H9 (cell line): ENCODE measurements around the gene RABL3. TPM values are rescaled to one million over a fixed set of nuclear protein-coding genes. Genes with fewer than 3 reads are reported as not detected.

Source experiments
- DNase-seq: peaks from one replicate; pipeline ENCODE4 v3.0.0-alpha.2; 2017
- H2AFZ ChIP-seq: one replicate; pipeline ENCODE4 v1.6.1; 2013; ENCODE audit warnings: mild to moderate bottlenecking, low read length, control low read depth, moderate library complexity
- H2AK5ac ChIP-seq: 2 replicates; pipeline ENCODE4 v1.6.1; 2013; ENCODE audit warnings: low read length, control low read depth, mixed read lengths; ENCODE audit not compliant: insufficient read length
- H2BK120ac ChIP-seq: one replicate; pipeline ENCODE4 v1.6.1; 2013; ENCODE audit warnings: low read depth, mild to moderate bottlenecking, low read length, control low read depth, inconsistent platforms; ENCODE audit not compliant: poor library complexity, severe bottlenecking
- H2BK12ac ChIP-seq: 2 replicates; pipeline ENCODE4 v1.6.1; 2013; ENCODE audit warnings: low read length, control low read depth, mixed read lengths, low read depth; ENCODE audit not compliant: insufficient read length
- H2BK15ac ChIP-seq: 2 replicates; pipeline ENCODE4 v1.6.1; 2013; ENCODE audit warnings: low read depth, low read length, control low read depth
- H2BK20ac ChIP-seq: one replicate; pipeline ENCODE4 v1.6.1; 2013; ENCODE audit warnings: low read depth, mild to moderate bottlenecking, low read length, control low read depth, inconsistent platforms; ENCODE audit not compliant: poor library complexity, severe bottlenecking
- H2BK5ac ChIP-seq: 2 replicates; pipeline ENCODE4 v1.6.1; 2013; ENCODE audit warnings: low read length, control low read depth, mixed read lengths; ENCODE audit not compliant: insufficient read length
- H3K14ac ChIP-seq: 2 replicates; pipeline ENCODE4 v1.6.1; 2013; ENCODE audit warnings: low read length, control low read depth; ENCODE audit not compliant: insufficient read depth
- H3K18ac ChIP-seq: 2 replicates; pipeline ENCODE4 v1.6.1; 2013; ENCODE audit warnings: low read depth, mild to moderate bottlenecking, mixed read lengths, low read length, control low read depth; ENCODE audit not compliant: insufficient read length
- H3K23ac ChIP-seq: 2 replicates; pipeline ENCODE4 v1.6.1; 2013; ENCODE audit warnings: low read length, control low read depth, mixed read lengths, low read depth; ENCODE audit not compliant: insufficient read length
- H3K23me2 ChIP-seq: 2 replicates; pipeline ENCODE4 v1.6.1; 2013; ENCODE audit warnings: low read depth, mild to moderate bottlenecking, mixed read lengths, low read length, control low read depth; ENCODE audit not compliant: insufficient read length, poor library complexity, severe bottlenecking
- H3K27ac ChIP-seq: 2 replicates; pipeline ENCODE4 v1.5.1; 2013; ENCODE audit warnings: low read length, control low read depth, mixed read lengths, low read depth; ENCODE audit not compliant: insufficient read length
- H3K27me3 ChIP-seq: 2 replicates; pipeline ENCODE4 v1.6.1; 2013; ENCODE audit warnings: low read length, control low read depth, inconsistent platforms; ENCODE audit not compliant: insufficient read depth
- H3K4ac ChIP-seq: 2 replicates; pipeline ENCODE4 v1.6.1; 2013; ENCODE audit warnings: low read depth, mild to moderate bottlenecking, control low read depth, inconsistent platforms, low read length, moderate library complexity
- H3K4me1 ChIP-seq: 2 replicates; pipeline ENCODE4 v1.6.1; 2013; ENCODE audit warnings: low read length, control low read depth, inconsistent platforms; ENCODE audit not compliant: insufficient read depth
- H3K4me2 ChIP-seq: 2 replicates; pipeline ENCODE4 v1.6.1; 2013; ENCODE audit warnings: low read length, control low read depth, mixed read lengths; ENCODE audit not compliant: insufficient read length, insufficient read depth
- H3K56ac ChIP-seq: 2 replicates; pipeline ENCODE4 v1.6.1; 2013; ENCODE audit warnings: low read depth, mild to moderate bottlenecking, mixed read lengths, low read length, control low read depth; ENCODE audit not compliant: insufficient read length
- H3K79me1 ChIP-seq: 2 replicates; pipeline ENCODE4 v1.6.1; 2013; ENCODE audit warnings: low read depth, mild to moderate bottlenecking, moderate library complexity, low read length, control low read depth, inconsistent platforms; ENCODE audit not compliant: insufficient read depth, poor library complexity, severe bottlenecking
- H3K79me2 ChIP-seq: 2 replicates; pipeline ENCODE4 v1.6.1; 2013; ENCODE audit warnings: low read length, control low read depth, inconsistent platforms; ENCODE audit not compliant: insufficient read depth
- H3K9ac ChIP-seq: 2 replicates; pipeline ENCODE4 v1.6.1; 2013; ENCODE audit warnings: low read length, control low read depth, mixed read lengths; ENCODE audit not compliant: insufficient read length; ENCODE audit errors: extremely low read depth
- H3K9me3 ChIP-seq: one replicate; pipeline ENCODE4 v1.6.1; 2013; ENCODE audit warnings: low read depth, low read length, inconsistent platforms; ENCODE audit not compliant: control insufficient read depth
- H3T11ph ChIP-seq: one replicate; pipeline ENCODE4 v1.6.1; 2013; ENCODE audit warnings: mild to moderate bottlenecking, low read length, control low read depth, inconsistent platforms
- H4K20me1 ChIP-seq: one replicate; pipeline ENCODE4 v1.6.1; 2013; ENCODE audit not compliant: control insufficient read depth, insufficient read length, insufficient read depth
- H4K5ac ChIP-seq: 2 replicates; pipeline ENCODE4 v1.6.1; 2013; ENCODE audit warnings: low read depth, mild to moderate bottlenecking, mixed read lengths, low read length, control low read depth; ENCODE audit not compliant: insufficient read length
- H4K8ac ChIP-seq: replicated peaks from 2 replicates; pipeline ENCODE4 v1.6.1; 2013; ENCODE audit warnings: low read length, control low read depth, mixed read lengths, low read depth; ENCODE audit not compliant: insufficient read length
- H4K91ac ChIP-seq: 2 replicates; pipeline ENCODE4 v1.6.1; 2013; ENCODE audit warnings: low read depth, mild to moderate bottlenecking, moderate library complexity, mixed read lengths, low read length, control low read depth; ENCODE audit not compliant: insufficient read length
- H3K27ac Mint-ChIP-seq, 3 experiments: 2 replicates in 2 of 3; 3 replicates in 1 of 3; pipeline ENCODE4 v1.8.0; 2020 to 2021; ENCODE audit warnings: mixed read lengths in 3 of 3, mild to moderate bottlenecking in 1 of 3, moderate library complexity in 1 of 3
- H3K27me3 Mint-ChIP-seq: 2 replicates; pipeline ENCODE4 v1.8.0; 2021; ENCODE audit warnings: low read depth, mild to moderate bottlenecking, moderate library complexity, mixed read lengths
- H3K36me3 Mint-ChIP-seq, 3 experiments: 2 replicates in 2 of 3; 3 replicates in 1 of 3; pipeline ENCODE4 v1.8.0; 2020 to 2021; ENCODE audit warnings: low read depth in 3 of 3, mixed read lengths in 3 of 3; ENCODE audit not compliant: insufficient read depth in 1 of 3
- H3K4me1 Mint-ChIP-seq, 2 experiments: 2 replicates each; pipeline ENCODE4 v1.8.0; 2020; ENCODE audit warnings: mixed read lengths in 2 of 2
- H3K4me3 Mint-ChIP-seq, 2 experiments: 2 replicates in 1 of 2; 3 replicates in 1 of 2; pipeline ENCODE4 v1.8.0; 2020 to 2021; ENCODE audit warnings: mild to moderate bottlenecking in 2 of 2, mixed read lengths in 2 of 2, moderate library complexity in 1 of 2
- H3K9me3 Mint-ChIP-seq, 2 experiments: 2 replicates in 1 of 2; 3 replicates in 1 of 2; pipeline ENCODE4 v1.8.0; 2020; ENCODE audit warnings: mild to moderate bottlenecking in 2 of 2, mixed read lengths in 2 of 2, moderate library complexity in 1 of 2
- WGBS: extraction: QIAGEN DNeasy Blood & Tissue Kit; methylation state at CpG from one replicate; pipeline ENCODE4 v1.1.7; 2013; ENCODE audit warnings: missing lambda C conversion rate, low lambda C conversion rate, mixed read lengths; ENCODE audit not compliant: insufficient read length; ENCODE audit errors: extremely low coverage; 5-methylcytosine and 5-hydroxymethylcytosine counted together
- total RNA-seq: library from RNA; stranded (reverse); gene quantifications from 2 replicates; pipeline ENCODE4 v1.2.1, GENCODE V29; 2021
- TF ChIP-seq, protein P1 (sequence below): fragments of 200-600 bp; sonication (generic); conservative IDR thresholded peaks from 3 replicates; pipeline ENCODE4 v1.8.0; 2021; ENCODE audit warnings: antibody characterized with exemption, mild to moderate bottlenecking

Gene RABL3
- total RNA-seq, 1 experiment from 2014 or later, result 26.7 TPM

GRCh38 chr3:120659285-120659684, 83.0 kb downstream of the RABL3 start:
- Histone ChIP-seq H3K23ac (no peak overlapping the region), H3K23me2 (no peaks in the 10 kb centered on the region), H3K18ac (no peak overlapping the region), H2BK120ac (no peak overlapping the region), H2BK5ac (no peak overlapping the region), H3K4me1 (no peaks in the 10 kb centered on the region), H3K4ac (no peak overlapping the region), H4K20me1 (no peaks in the 10 kb centered on the region), H3K4me2 (no peak overlapping the region), H3K79me2 (no peaks in the 10 kb centered on the region), H4K8ac (no peak overlapping the region), H3K56ac (no peak overlapping the region), H3K27ac (no peak overlapping the region), H2BK20ac (no peak overlapping the region), H4K91ac (no peak overlapping the region), H2AK5ac (no peak overlapping the region), H3K9me3 (peaks cover 11% of the 10 kb centered on the region), H3T11ph (no peak overlapping the region), H2BK12ac (no peak overlapping the region), H3K14ac (no peak overlapping the region), H3K9ac (no peak overlapping the region), H3K79me1 (no peaks in the 10 kb centered on the region), H2AFZ (no peak overlapping the region), H4K5ac (no peak overlapping the region), H3K27me3 (no peaks in the 10 kb centered on the region), H2BK15ac (no peak overlapping the region)
- H3K36me3 Mint-ChIP-seq, result peaks cover 12 to 19% (median 13%) of the 10 kb centered on the region in 3 experiments
- peaks cover 18 to 24% of the 10 kb centered on the region in 2 experiments for H3K9me3 Mint-ChIP-seq
- DNase-seq, result no peak
- H3K4me1 Mint-ChIP-seq, result peaks cover 4 to 6% of the 10 kb centered on the region in 2 experiments; a peak in 1 of 4 replicates
- H3K27ac Mint-ChIP-seq, result no peak overlapping the region
- TF ChIP-seq, protein P1, sequence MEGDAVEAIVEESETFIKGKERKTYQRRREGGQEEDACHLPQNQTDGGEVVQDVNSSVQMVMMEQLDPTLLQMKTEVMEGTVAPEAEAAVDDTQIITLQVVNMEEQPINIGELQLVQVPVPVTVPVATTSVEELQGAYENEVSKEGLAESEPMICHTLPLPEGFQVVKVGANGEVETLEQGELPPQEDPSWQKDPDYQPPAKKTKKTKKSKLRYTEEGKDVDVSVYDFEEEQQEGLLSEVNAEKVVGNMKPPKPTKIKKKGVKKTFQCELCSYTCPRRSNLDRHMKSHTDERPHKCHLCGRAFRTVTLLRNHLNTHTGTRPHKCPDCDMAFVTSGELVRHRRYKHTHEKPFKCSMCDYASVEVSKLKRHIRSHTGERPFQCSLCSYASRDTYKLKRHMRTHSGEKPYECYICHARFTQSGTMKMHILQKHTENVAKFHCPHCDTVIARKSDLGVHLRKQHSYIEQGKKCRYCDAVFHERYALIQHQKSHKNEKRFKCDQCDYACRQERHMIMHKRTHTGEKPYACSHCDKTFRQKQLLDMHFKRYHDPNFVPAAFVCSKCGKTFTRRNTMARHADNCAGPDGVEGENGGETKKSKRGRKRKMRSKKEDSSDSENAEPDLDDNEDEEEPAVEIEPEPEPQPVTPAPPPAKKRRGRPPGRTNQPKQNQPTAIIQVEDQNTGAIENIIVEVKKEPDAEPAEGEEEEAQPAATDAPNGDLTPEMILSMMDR, result no peak
- no peaks in the 10 kb centered on the region for H3K27me3 Mint-ChIP-seq
- H3K4me3 Mint-ChIP-seq, result no peak overlapping the region
- WGBS, result no CpG with 5 or more reads among the region's 1 CpG
